Epithelial cell of proximal tubule (primary cell): ENCODE data around the gene P2RX1. TPM values are rescaled to one million over a fixed set of nuclear protein-coding genes. Genes with fewer than 3 reads are reported as not detected.

ENCODE experiments used
- DNase-seq: peaks from one replicate; pipeline ENCODE4 v3.0.0-alpha.2; 2011; ENCODE audit warnings: low read depth
- H3K4me3 ChIP-seq: 2 replicates; pipeline ENCODE4 v1.5.1; 2011; ENCODE audit warnings: low read depth, mild to moderate bottlenecking, low read length
- CTCF ChIP-seq: conservative IDR thresholded peaks from 2 replicates; pipeline ENCODE4 v1.5.1; 2012; ENCODE audit warnings: low read depth, mild to moderate bottlenecking, low read length
- total RNA-seq: library from RNA; depleted of rRNA; stranded (reverse); fragments of >200 nt; gene quantifications from 2 replicates; pipeline ENCODE4 v1.2.3, GENCODE V29; 2015

Gene P2RX1
- total RNA-seq, 1 donor from 2014 or later, result not detected

DNA sequence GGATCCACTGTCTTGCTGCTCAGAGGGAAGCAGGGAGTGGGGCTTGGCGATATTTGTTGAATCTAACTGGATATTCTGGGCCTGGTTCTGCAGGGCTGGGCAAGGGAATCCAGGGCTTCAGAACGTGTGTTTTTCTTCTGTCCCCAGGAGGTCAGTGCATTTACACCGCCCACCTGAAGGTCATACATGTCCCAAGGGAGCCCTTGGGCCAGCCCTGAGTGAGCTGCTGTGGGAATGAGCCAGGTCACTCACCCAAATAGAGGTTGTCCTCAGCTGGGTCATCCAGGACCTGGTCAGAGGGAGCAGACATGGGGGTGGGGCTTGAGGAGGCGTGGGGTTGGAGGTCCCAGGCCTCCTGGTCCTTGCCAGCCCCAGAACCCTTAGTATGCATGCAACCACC lies 34.0 kb downstream of the P2RX1 start:
- no peak overlapping the region for H3K4me3 ChIP-seq
- no peak for DNase-seq
- TF ChIP-seq CTCF, result no peak

GRCh38 chr17:3880983-3881382 lies 35.3 kb downstream of the P2RX1 start:
- DNase-seq, result no peak
- TF ChIP-seq CTCF, result no peak

GRCh38 chr17:3879591-3880417 lies 36.5 kb downstream of the P2RX1 start:
- DNase-seq, result no peak
- TF ChIP-seq CTCF, result no peak
- H3K4me3 ChIP-seq, result no peak overlapping the region

More at GRCh38 chr17:3880983-3881382, 35.3 kb downstream of the P2RX1 start:
- H3K4me3 ChIP-seq, result no peak overlapping the region

DNA sequence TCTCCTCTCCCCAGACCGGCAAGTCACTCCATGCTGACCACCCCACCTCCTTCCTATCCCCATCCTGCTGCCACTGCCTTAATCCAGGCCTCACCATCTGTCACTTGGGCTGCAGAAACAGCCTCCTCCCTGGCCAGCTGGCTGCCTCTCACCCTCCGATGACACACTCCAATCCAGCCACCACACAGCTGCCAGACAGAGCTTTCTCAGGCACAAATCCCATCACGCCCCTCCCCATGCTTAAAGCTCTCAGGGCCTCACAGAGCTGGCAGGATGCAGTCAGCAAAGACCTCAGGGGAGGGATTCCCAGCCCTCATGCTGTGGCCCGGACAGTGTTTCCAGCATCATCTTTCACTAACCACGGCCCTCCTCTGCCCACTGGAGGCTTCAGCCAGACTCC lies 37.1 kb downstream of the P2RX1 start:
- no peak overlapping the region for H3K4me3 ChIP-seq
- no peak for TF ChIP-seq CTCF
- DNase-seq, result no peak

DNA sequence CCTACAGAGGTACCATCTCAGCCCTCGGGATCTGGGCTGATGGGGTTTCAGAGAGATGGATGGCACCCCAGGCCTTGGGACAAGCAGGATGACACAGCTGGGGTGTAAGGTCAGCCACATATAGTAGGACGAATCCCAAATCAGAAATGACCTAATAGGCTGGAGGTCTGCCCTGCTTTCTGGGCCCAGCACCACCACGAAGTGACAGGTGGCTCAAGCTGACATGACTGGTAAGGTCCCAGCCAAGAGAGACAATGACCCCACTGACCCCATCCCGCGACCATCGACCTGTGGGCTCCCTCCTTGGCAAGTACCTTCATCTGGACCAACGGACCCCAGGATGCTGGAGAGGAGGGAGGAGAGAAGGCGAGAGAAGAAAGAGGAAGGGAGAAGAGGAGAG lies 39.0 kb downstream of the P2RX1 start:
- no peak for DNase-seq
- TF ChIP-seq CTCF, result no peak
- H3K4me3 ChIP-seq, result no peak overlapping the region

- DNase-seq, result no peak
- TF ChIP-seq CTCF, result no peak
These were observed 40.9 kb downstream of the P2RX1 start for GRCh38 chr17:3875317-3875716.

DNA sequence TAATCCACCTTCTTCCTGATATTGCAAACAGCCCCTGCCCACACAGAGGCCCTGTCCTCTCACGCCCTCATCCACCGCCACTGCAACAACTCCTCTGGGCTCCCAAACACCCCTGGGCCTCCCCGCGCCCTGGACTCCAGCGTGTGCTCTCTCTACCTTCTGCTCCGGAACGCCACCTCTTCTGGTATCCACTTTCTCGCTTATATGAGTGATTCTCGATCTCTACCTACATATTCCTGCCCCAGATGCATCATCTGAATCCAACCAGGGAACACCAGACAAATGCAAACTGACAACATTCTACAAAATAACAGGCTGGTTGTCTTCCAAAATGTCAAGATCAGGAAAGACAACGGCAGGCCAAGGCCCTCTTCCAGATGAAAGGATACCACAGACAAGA lies 42.4 kb downstream of the P2RX1 start:
- H3K4me3 ChIP-seq, result no peak overlapping the region
- DNase-seq, result no peak
- TF ChIP-seq CTCF, result no peak

More at GRCh38 chr17:3875317-3875716, 40.9 kb downstream of the P2RX1 start:
- no peak overlapping the region for H3K4me3 ChIP-seq
